Measurements from ENCODE around the gene SMIM1.

DNA sequence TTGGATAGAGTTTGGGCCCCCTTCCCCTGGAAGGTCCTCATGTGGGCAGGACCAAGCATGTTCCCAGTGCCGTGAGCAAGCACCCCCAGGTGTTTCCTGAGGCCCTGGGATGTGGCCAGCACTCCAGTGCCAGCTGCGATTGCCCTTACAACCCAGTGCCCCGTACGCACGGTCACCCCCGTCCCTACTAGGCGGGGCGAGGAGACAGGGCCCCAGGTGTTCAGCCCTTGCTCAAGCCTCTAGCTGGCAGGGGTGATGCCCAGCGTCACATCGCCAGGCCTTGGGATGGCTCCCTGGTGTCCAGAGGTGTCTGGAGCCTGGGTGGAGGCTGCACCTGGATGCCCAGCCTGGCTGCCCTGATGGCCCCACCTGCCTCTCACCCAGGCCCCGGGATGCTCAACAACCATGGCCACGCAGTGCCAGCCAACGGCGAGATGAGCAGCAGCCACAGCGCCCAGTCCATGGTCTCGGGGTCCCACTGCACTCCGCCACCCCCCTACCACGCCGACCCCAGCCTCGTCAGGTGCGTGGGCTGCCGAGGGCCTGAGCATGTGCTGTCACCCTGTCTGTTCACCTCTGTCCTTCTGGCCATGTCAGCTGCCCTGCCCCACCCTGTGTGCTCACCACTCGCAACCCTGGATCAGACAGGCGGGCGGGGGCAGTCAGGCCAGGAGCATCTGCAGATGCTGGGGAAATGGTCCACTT lies 41.9 kb upstream of the SMIM1 start:
- TF ChIP-seq CTCF (IDR thresholded peaks at IDR 0.05) (no peak), POLR2A (IDR thresholded peaks at IDR 0.05) (no peak)

Measured in right lobe of liver (tissue), 4 donors.